SK-N-SH treated with all-trans-retinoic acid at 6 μM for 48 hours (cell line): Measurements from ENCODE around the gene MAP2.

Source experiments
- BACH2 ChIP-seq: fragments of 250-450 bp; sonication (Bioruptor Pico); IDR thresholded peaks from 2 replicates; pipeline ENCODE4 v1.9.0; 2021; ENCODE audit warnings: mild to moderate bottlenecking, borderline replicate concordance
- CREB5 ChIP-seq: fragments of 250-450 bp; sonication (Bioruptor Pico); IDR thresholded peaks from 2 replicates; pipeline ENCODE4 v1.5.1; 2020; ENCODE audit warnings: low read depth, mild to moderate bottlenecking, moderate library complexity
- GLIS3 ChIP-seq: fragments of 250-450 bp; sonication (Bioruptor Pico); IDR thresholded peaks from 2 replicates; pipeline ENCODE4 v1.5.0; 2020; ENCODE audit warnings: mild to moderate bottlenecking, moderate library complexity
- PATZ1 ChIP-seq: fragments of 250-450 bp; sonication (Bioruptor Pico); IDR thresholded peaks from 2 replicates; pipeline ENCODE4 v1.8.0; 2020; ENCODE audit warnings: mild to moderate bottlenecking, moderate library complexity, borderline replicate concordance
- POU6F1 ChIP-seq: fragments of 250-450 bp; sonication (Bioruptor Pico); IDR thresholded peaks from 2 replicates; pipeline ENCODE4 v1.8.0; 2021; ENCODE audit warnings: low read depth, mild to moderate bottlenecking, moderate library complexity, borderline replicate concordance
- RARB ChIP-seq: fragments of 250-450 bp; sonication (Bioruptor Pico); IDR thresholded peaks from 2 replicates; pipeline ENCODE4 v1.8.0; 2021; ENCODE audit warnings: mild to moderate bottlenecking, moderate library complexity
- SNAI2 ChIP-seq: fragments of 250-450 bp; sonication (Bioruptor Pico); IDR thresholded peaks from 2 replicates; pipeline ENCODE4 v1.5.0; 2020; ENCODE audit warnings: mild to moderate bottlenecking, moderate library complexity
- ZFP3 ChIP-seq: fragments of 250-450 bp; sonication (Bioruptor Pico); IDR thresholded peaks from 2 replicates; pipeline ENCODE4 v1.5.0; 2020; ENCODE audit warnings: mild to moderate bottlenecking, moderate library complexity
- ZFP30 ChIP-seq: fragments of 450-650 bp; formaldehyde crosslinking; IDR thresholded peaks from 2 replicates; pipeline ENCODE4 v1.5.0; 2022; ENCODE audit warnings: mild to moderate bottlenecking, moderate library complexity
- ZNF70 ChIP-seq: fragments of 450-650 bp; formaldehyde crosslinking; IDR thresholded peaks from 2 replicates; pipeline ENCODE4 v1.5.0; 2020; ENCODE audit warnings: mild to moderate bottlenecking, moderate library complexity
- ZNF8 ChIP-seq: fragments of 450-650 bp; formaldehyde crosslinking; IDR thresholded peaks from 2 replicates; pipeline ENCODE4 v1.5.0; 2020; ENCODE audit warnings: mild to moderate bottlenecking, moderate library complexity
- TF ChIP-seq, protein P1 (sequence below): fragments of 250-450 bp; sonication (Bioruptor Pico); IDR thresholded peaks from 2 replicates; pipeline ENCODE4 v1.5.1; 2021; ENCODE audit warnings: mild to moderate bottlenecking, moderate library complexity
- TF ChIP-seq, protein P2 (sequence below): fragments of 250-450 bp; sonication (Bioruptor Pico); IDR thresholded peaks from 2 replicates; pipeline ENCODE4 v1.5.0; 2020; ENCODE audit warnings: mild to moderate bottlenecking, moderate library complexity

DNA sequence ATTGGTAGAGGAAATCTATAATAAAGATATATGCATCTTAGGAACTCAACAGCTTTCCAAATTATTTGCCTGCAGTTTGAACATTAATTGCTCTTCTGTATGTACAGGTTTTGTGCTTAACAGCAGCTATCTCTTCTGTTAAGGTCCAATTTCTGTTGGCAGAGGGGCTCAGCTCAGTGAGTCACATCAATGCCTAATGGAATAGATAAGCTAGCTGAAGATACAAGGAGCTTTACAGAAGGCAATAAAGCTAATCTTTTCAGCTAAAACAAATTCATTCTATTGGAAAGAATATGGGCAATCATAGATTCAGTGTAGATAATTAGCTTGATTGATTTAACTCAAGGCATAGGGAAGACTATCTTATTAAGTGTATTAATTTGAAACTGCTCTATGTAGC is 289.4 kb downstream of the MAP2 start:
- TF ChIP-seq RARB (CRISPR knock-in tag) (no peak), GLIS3 (CRISPR knock-in tag) (no peak), PATZ1 (no peak), ZFP30 (no peak), ZFP3 (no peak), CREB5 (CRISPR knock-in tag) (no peak), POU6F1 (CRISPR knock-in tag) (no peak), BACH2 (CRISPR knock-in tag) (no peak), ZNF8 (CRISPR knock-in tag) (no peak), SNAI2 (CRISPR knock-in tag) (no peak), ZNF70 (CRISPR knock-in tag) (no peak)
- TF ChIP-seq, protein P1, sequence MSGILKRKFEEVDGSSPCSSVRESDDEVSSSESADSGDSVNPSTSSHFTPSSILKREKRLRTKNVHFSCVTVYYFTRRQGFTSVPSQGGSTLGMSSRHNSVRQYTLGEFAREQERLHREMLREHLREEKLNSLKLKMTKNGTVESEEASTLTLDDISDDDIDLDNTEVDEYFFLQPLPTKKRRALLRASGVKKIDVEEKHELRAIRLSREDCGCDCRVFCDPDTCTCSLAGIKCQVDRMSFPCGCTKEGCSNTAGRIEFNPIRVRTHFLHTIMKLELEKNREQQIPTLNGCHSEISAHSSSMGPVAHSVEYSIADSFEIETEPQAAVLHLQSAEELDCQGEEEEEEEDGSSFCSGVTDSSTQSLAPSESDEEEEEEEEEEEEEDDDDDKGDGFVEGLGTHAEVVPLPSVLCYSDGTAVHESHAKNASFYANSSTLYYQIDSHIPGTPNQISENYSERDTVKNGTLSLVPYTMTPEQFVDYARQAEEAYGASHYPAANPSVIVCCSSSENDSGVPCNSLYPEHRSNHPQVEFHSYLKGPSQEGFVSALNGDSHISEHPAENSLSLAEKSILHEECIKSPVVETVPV (CRISPR knock-in tag): no peak
- TF ChIP-seq, protein P2, sequence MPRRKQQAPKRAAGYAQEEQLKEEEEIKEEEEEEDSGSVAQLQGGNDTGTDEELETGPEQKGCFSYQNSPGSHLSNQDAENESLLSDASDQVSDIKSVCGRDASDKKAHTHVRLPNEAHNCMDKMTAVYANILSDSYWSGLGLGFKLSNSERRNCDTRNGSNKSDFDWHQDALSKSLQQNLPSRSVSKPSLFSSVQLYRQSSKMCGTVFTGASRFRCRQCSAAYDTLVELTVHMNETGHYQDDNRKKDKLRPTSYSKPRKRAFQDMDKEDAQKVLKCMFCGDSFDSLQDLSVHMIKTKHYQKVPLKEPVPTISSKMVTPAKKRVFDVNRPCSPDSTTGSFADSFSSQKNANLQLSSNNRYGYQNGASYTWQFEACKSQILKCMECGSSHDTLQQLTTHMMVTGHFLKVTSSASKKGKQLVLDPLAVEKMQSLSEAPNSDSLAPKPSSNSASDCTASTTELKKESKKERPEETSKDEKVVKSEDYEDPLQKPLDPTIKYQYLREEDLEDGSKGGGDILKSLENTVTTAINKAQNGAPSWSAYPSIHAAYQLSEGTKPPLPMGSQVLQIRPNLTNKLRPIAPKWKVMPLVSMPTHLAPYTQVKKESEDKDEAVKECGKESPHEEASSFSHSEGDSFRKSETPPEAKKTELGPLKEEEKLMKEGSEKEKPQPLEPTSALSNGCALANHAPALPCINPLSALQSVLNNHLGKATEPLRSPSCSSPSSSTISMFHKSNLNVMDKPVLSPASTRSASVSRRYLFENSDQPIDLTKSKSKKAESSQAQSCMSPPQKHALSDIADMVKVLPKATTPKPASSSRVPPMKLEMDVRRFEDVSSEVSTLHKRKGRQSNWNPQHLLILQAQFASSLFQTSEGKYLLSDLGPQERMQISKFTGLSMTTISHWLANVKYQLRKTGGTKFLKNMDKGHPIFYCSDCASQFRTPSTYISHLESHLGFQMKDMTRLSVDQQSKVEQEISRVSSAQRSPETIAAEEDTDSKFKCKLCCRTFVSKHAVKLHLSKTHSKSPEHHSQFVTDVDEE: no peak
